GM18907 (cell line): ENCODE measurements around the gene MIDN.

Experiments used
- ATAC-seq: cut with Tn5 transposase; IDR thresholded peaks from one replicate; pipeline ENCODE4 v1.9.1; 2021; ENCODE audit warnings: mild to moderate bottlenecking, moderate library complexity; ENCODE audit not compliant: unreplicated experiment

Gene MIDN

GRCh38 chr19:1232652-1233072 lies 15.7 kb upstream of the MIDN start:
- ATAC-seq = no peak

- no peak for ATAC-seq
These were observed 15.2 kb upstream of the MIDN start for GRCh38 chr19:1233115-1233667.

DNA sequence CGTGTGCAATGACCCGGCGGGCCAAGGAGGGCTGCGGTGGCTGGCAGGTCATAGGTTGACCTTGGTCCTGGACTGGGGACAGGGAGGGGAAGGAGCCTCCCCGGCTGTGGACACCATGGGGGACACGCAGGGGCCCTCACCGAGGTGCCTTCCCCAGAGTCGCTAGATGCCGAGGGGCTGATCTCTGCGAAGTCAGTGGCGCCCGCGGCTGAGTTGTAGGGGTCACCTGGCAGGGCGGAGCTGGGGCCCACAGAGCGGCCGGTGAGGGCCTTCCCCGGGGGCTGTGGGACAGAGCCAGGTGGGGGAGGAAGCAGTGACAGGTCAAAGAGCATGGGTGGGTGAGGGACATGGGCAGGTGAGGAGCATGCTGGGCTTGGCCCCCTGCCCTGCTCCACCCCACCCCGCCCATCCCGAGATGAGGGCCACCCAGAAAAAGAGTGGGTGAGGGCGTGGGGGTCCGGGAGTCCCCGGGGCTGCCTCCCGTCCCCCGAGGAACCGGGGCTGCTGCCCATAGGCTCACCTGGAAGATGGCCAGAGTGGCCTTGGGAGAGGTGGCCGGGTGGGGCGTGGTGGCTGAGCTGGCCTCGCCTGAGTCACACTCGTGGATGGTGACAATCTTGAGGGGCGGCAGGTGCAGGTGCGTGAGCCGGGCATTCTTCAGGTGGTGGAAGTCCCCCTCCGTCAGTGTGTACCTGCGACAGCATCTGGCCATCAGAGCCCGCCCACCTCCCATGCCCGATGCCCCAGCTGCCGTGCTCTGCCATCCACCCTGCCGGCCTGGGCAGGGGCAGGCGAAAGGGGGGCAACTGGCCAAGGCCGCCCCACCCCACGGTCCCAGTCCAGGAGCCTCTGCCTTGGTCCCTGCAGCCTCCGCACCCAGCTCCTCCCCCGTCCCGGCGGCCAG lies 14.1 kb upstream of the MIDN start:
- no peak for ATAC-seq

GRCh38 chr19:1234955-1235380 lies 13.4 kb upstream of the MIDN start:
- no peak for ATAC-seq

DNA sequence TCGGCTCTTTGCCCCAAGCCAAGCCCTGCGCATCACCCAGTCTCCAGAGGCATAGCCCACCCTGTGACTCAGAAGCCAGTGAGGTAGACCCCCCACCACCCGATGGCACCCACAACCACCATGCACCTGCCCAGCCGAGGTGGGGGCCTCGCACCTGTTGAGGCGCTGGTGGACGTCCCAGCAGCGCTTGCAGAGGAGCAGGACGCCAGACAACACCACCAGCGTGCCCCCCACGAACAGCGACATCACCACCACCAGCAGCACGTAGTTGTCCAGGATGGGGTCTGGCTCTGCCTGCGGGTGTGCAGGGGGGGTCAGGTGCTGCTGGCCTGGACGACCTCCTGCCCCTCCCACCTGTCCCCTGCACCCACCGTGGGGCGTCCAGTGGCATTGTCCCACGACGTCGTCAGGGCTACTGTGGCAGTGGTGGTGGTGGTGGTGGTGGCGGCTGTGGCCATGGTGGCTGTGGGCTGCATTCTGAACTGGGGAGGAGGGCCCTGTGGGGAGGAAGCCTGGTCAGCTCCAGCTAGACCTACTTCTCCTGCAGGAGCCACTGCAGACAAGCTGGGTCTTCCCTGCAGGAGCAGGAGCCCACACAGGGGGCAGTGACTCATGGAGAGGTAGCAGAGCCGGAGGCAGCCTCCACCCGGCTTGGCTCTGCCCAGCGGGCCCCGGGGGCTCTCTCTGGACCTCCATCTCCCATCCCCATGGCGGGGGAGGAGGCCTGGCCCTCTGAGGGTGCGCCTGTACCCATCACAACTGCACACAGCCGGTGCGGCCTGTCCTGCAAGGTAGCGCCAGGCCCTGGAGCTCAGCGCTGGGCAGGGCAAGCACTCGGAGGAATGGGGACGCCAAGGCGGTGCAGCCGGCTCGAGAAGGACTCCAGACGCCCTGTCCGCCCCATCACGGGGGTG lies 12.5 kb upstream of the MIDN start:
- ATAC-seq = no peak

GRCh38 chr19:1236576-1236975 lies 11.8 kb upstream of the MIDN start:
- no peak for ATAC-seq

DNA sequence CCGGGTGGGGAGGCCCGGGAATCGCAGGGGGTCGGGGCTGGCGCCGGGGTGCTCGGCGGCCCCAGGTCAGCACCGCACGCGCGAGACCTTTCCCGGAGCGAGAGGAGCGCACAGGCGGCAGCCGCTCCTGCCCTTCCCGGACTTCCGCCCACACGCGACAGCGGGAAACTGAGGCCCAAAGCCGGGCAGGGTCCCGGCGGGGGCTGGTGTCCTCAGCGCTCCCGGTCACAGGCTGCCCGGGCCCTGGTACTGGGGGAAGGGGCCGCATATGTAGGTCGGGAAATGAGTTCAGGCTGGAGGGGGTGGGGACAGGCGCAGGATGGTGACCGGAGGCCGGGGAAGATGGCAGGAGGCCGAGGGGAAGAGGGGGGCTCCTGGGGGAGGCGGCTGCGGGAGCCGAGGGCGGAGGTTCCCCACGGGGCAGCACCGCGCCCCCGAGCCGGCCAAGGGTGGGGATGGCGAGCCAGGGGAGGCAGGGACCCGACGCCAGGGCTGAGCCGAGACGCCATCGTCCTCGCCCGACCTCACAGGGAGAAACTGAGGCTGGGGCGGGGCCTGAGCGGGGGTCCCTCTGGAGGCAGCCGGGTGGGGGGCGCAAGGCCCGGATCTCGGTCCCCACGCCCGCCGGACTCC lies 11.2 kb upstream of the MIDN start:
- ATAC-seq = no peak

GRCh38 chr19:1237754-1238368 lies 10.5 kb upstream of the MIDN start, which contains the start of gene CBARP:
CBARP (minus strand) TSS chr19:1238005; CDS start chr19:1236100, 1,905 bp downstream.
- no peak for ATAC-seq

- ATAC-seq = no peak
These were observed 9.7 kb upstream of the MIDN start for GRCh38 chr19:1238369-1239303.

DNA sequence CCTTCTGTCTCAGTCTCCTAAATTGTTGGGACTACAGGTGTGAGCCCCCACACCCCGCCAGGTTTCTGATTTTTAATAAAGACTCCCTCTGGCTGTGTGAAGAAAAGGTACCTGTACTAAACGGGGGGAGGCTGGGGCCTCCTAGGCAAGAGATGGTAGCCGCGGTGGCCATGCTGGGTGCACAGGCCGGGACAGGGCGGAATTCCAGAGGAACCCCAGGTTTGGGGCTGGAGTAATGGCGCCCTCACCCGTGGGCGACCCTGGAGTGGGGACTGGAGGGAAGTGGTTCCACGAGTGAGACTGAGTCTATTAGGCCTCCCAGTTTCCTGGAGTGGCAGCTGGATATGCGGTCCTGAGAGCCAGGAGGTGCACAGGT lies 9.0 kb upstream of the MIDN start:
- no peak for ATAC-seq

GRCh38 chr19:1239796-1240737 lies 8.3 kb upstream of the MIDN start:
- peak; percentile 34 for ATAC-seq

GRCh38 chr19:1240925-1241324 lies 7.5 kb upstream of the MIDN start:
- no peak for ATAC-seq

DNA sequence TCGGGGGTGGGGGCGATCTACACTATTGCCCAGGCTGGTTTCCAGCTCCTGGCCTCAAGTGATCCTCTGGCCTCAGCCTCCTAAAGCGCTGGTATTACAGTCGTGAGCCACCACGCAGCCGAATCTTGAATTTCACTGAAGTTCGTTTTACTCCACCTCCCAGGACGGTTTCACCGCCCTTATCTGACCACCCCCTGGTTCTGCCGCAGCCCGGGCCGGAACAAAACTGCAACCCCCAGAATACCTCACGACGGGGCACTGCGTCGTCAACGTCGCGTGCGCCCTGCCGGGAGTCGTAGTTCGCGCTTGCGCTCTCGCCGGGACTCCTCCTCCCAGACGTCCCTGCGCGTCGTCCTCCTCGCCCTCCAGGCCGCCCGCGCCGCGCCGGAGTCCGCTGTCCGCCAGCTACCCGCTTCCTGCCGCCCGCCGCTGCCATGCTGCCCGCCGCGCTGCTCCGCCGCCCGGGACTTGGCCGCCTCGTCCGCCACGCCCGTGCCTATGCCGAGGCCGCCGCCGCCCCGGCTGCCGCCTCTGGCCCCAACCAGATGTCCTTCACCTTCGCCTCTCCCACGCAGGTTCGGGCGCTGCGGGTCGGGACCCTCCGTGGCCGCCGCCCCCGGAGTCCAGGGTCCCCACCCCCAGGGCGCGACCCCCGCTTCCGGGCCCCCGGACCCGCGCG lies 6.8 kb upstream of the MIDN start, which contains the start of gene ATP5F1D:
TSS of gene ATP5F1D (plus strand) at position 335 of the 679 bp plus-strand sequence. CDS start at position 435, 100 bp downstream.
- ATAC-seq = peak; percentile 53

DNA sequence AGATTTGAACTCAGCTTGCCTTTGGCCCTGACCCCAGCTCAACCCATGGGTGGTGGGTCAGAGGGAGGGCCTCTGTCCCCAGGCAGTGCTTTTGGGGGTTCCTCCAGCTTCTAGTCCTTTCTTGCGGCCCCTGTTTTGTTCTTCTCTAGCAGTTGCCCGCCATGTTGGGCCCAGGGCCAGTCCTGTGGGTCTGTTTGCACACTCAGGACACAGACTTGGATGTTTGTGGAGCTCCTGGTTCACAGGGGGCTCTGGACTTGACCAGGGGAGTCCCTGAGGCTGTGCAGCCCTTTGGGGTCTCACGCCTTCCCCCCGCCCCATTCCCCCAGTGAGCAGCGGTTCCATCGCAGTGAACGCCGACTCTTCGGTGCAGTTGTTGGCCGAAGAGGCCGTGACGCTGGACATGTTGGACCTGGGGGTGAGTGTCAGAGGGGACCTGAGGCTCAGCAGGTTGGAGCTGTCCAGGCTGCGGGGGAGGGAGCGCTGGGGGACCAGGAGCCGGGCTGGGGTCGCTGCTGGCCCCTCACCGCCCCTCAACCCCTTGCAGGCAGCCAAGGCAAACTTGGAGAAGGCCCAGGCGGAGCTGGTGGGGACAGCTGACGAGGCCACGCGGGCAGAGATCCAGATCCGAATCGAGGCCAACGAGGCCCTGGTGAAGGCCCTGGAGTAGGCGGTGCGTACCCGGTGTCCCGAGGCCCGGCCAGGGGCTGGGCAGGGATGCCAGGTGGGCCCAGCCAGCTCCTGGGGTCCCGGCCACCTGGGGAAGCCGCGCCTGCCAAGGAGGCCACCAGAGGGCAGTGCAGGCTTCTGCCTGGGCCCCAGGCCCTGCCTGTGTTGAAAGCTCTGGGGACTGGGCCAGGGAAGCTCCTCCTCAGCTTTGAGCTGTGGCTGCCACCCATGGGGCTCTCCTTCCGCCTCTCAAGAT lies 4.4 kb upstream of the MIDN start:
- ATAC-seq = no peak

- no peak for ATAC-seq
These were observed 3.5 kb upstream of the MIDN start for GRCh38 chr19:1244693-1245451.
